AG04450 (cell line): ENCODE data around the gene ERBB2. TPM values are rescaled to one million over a fixed set of nuclear protein-coding genes. Genes with fewer than 3 reads are reported as not detected.

Experiments
- CTCF ChIA-PET: fragments of 300-600, 350-600 bp; formaldehyde crosslinking; extraction: SDS; loops from one replicate; lab custom pipeline; 2022; ENCODE audit warnings: antibody characterized with exemption, inconsistent platforms; lab: Charles Lee
- POLR2A ChIA-PET: fragments of 350-600 bp; formaldehyde crosslinking; extraction: SDS; loops from one replicate; lab custom pipeline; 2021; ENCODE audit warnings: antibody characterized with exemption, inconsistent platforms; lab: Yijun Ruan, JAX
- DNase-seq: peaks from one replicate; pipeline ENCODE4 v3.0.0-alpha.2; 2011; ENCODE audit warnings: low read depth, low spot score
- H3K27ac ChIP-seq: one replicate; pipeline ENCODE4 v1.5.1; 2012; ENCODE audit warnings: low read depth, low read length, control low read depth
- H3K27me3 ChIP-seq: one replicate; pipeline ENCODE4 v1.6.0; 2012; ENCODE audit warnings: low read length; ENCODE audit not compliant: control insufficient read depth, insufficient read depth
- H3K4me3 ChIP-seq: 2 replicates; pipeline ENCODE4 v1.5.1; 2011; ENCODE audit warnings: mild to moderate bottlenecking, low read depth, low read length, control low read depth
- H3K9me3 ChIP-seq: 2 replicates; pipeline ENCODE4 v1.5.1; 2012; ENCODE audit warnings: low read length; ENCODE audit not compliant: control insufficient read depth, insufficient read depth
- CTCF ChIP-seq: IDR thresholded peaks from 2 replicates; pipeline ENCODE4 v1.5.1; 2011; ENCODE audit warnings: low read depth, low read length, control low read depth, inconsistent platforms
- polyA minus RNA-seq: library from RNA; depleted of rRNA, polyadenylated mRNA; stranded (reverse); fragments of >200 nt; gene quantifications from 2 replicates; pipeline ENCODE4 v1.2.3, GENCODE V29; 2011; rRNA and poly(A)+ RNA removed
- polyA plus RNA-seq: library from polyadenylated mRNA; depleted of rRNA; stranded (reverse); fragments of >200 nt; gene quantifications from 2 replicates; pipeline ENCODE4 v1.2.3, GENCODE V29; 2011; rRNA removed

ERBB2 gene
- polyA plus RNA-seq (21.2 and 27.9 TPM in 2 replicates), polyA minus RNA-seq (55.9 and 94.5 TPM in 2 replicates)

- peak; percentile 41 for DNase-seq
- peak within 1 kb of the TSS; percentile 77 for H3K4me3 ChIP-seq
- POLR2A ChIA-PET = interaction anchor here (0.7 to 1.8 kb wide), 9 partner anchors 10 to 286 kb away, joined by 3 to 18 read pairs (median 5); partner anchors contain the start of genes MIEN1 and PGAP3
- H3K27me3 ChIP-seq = no peaks in the 10 kb centered on the region
- H3K9me3 ChIP-seq = no peaks in the 10 kb centered on the region
- CTCF ChIA-PET = interaction anchor here (1.2 to 3.8 kb wide), 3 partner anchors 23 to 78 kb away, joined by 3 to 15 read pairs (median 4); partner anchors contain the start of gene MIEN1
- TF ChIP-seq CTCF = no peak
- no peak within 1 kb of the TSS for H3K27ac ChIP-seq
Measured at GRCh38 chr17:39699818-39700147, at the start of gene ERBB2. ERBB2 (plus strand) TSS chr17:39700064; CDS start chr17:39700239, 175 bp downstream.

- Histone ChIP-seq H3K4me3 (no peak overlapping the region), H3K9me3 (no peaks in the 10 kb centered on the region), H3K27ac (no peak overlapping the region), H3K27me3 (no peaks in the 10 kb centered on the region)
- POLR2A ChIA-PET = interaction anchor here (0.6 to 1.8 kb wide), 2 partner anchors 9 to 11 kb away, joined by 3 to 4 read pairs; no protein-coding TSS in a partner anchor
- no peak for TF ChIP-seq CTCF
- no peak for DNase-seq
- CTCF ChIA-PET = interaction anchor here (1.4 to 7.4 kb wide), 3 partner anchors 12 to 27 kb away, joined by 4 to 62 read pairs (median 6); no protein-coding TSS in a partner anchor
Measured at GRCh38 chr17:39650121-39650579, 49.7 kb upstream of the ERBB2 start.

GRCh38 chr17:39651923-39652586 is 47.8 kb upstream of the ERBB2 start:
- no peak for TF ChIP-seq CTCF
- Histone ChIP-seq H3K4me3 (no peak overlapping the region), H3K27me3 (no peaks in the 10 kb centered on the region), H3K27ac (no peak overlapping the region), H3K9me3 (no peaks in the 10 kb centered on the region)
- POLR2A ChIA-PET = interaction anchor here (0.6 kb wide), 1 partner anchor 24 kb away, joined by 3 read pairs; no protein-coding TSS in a partner anchor
- CTCF ChIA-PET = interaction anchor here (1.4 to 7.4 kb wide), 3 partner anchors 17 to 29 kb away, joined by 3 to 62 read pairs (median 5); no protein-coding TSS in a partner anchor
- no peak for DNase-seq

- no peak overlapping the region for H3K27ac ChIP-seq
- H3K9me3 ChIP-seq = no peaks in the 10 kb centered on the region
- TF ChIP-seq CTCF = no peak
- CTCF ChIA-PET = interaction anchor here (1.3 to 7.4 kb wide), 3 partner anchors 18 to 74 kb away, joined by 3 to 62 read pairs (median 5); no protein-coding TSS in a partner anchor
- POLR2A ChIA-PET = no interaction called here
- no peaks in the 10 kb centered on the region for H3K27me3 ChIP-seq
- H3K4me3 ChIP-seq = no peak overlapping the region
- DNase-seq = no peak
Measured at GRCh38 chr17:39652587-39653315, 47.1 kb upstream of the ERBB2 start.
